K562 (cell line): Measurements from ENCODE around the gene SERPINH1. TPM values are rescaled to one million over a fixed set of nuclear protein-coding genes. Genes with fewer than 3 reads are reported as not detected.

Source experiments
- CHD2 ChIP-seq: IDR thresholded peaks from 2 replicates; pipeline ENCODE4 v1.6.1; 2011; ENCODE audit warnings: low read depth, low read length
- CHD4 ChIP-seq: fragments of 200-600 bp; sonication (generic); IDR thresholded peaks from 3 replicates; pipeline ENCODE4 v1.6.1; 2012; ENCODE audit warnings: low read depth, mild to moderate bottlenecking, mixed read lengths, low read length, inconsistent platforms; ENCODE audit not compliant: insufficient read depth, insufficient replicate concordance, poor library complexity, severe bottlenecking
- DIDO1 ChIP-seq: fragments of 450-650 bp; IDR thresholded peaks from 2 replicates; pipeline ENCODE4 v1.6.1; 2016; ENCODE audit warnings: low read depth, missing biosample characterization, missing genetic modification characterization
- DMBX1 ChIP-seq: fragments of 250-450 bp; sonication (Bioruptor Pico); IDR thresholded peaks from 2 replicates; pipeline ENCODE4 v1.8.0; 2022; ENCODE audit warnings: inconsistent platforms, mild to moderate bottlenecking, moderate library complexity, borderline replicate concordance
- HMG20A ChIP-seq: fragments of 450-650 bp; formaldehyde crosslinking; conservative IDR thresholded peaks from 2 replicates; pipeline ENCODE4 v1.4.0; 2020; ENCODE audit warnings: mild to moderate bottlenecking, mixed read lengths
- MCM3 ChIP-seq: fragments of 450-650 bp; IDR thresholded peaks from 2 replicates; pipeline ENCODE4 v1.6.1; 2016
- RBBP5 ChIP-seq: fragments of 200-600 bp; sonication (generic); IDR thresholded peaks from 2 replicates; pipeline ENCODE4 v1.6.1; 2012; ENCODE audit warnings: borderline replicate concordance, mild to moderate bottlenecking, low read length, control low read depth, inconsistent platforms; ENCODE audit not compliant: insufficient read depth, poor library complexity, severe bottlenecking
- RCOR1 ChIP-seq, 2 experiments: IDR thresholded peaks; 2 replicates each; pipeline ENCODE4 v1.6.1; 2012; ENCODE audit warnings: low read depth in 2 of 2, low read length in 2 of 2, borderline replicate concordance in 1 of 2, improper control_type of control experiment in 1 of 2
- RFX5 ChIP-seq: IDR thresholded peaks from 2 replicates; pipeline ENCODE4 v1.6.1; 2011; ENCODE audit warnings: low read depth, mild to moderate bottlenecking, improper control_type of control experiment, low read length
- SIN3B ChIP-seq: fragments of 450-650 bp; IDR thresholded peaks from 2 replicates; pipeline ENCODE4 v1.6.1; 2017; ENCODE audit warnings: low read depth, mild to moderate bottlenecking, moderate library complexity
- SPI1 ChIP-seq: IDR thresholded peaks from 2 replicates; pipeline ENCODE4 v1.6.1; 2011; ENCODE audit warnings: low read depth, low read length, control low read depth, borderline replicate concordance
- TEAD1 ChIP-seq, 2 experiments: fragments of 450-650 bp in 1 of 2; sonication (generic) in 1 of 2; formaldehyde crosslinking; IDR thresholded peaks; 2 replicates each; pipeline versions ENCODE4 v1.4.0 to v1.8.0; 2020 to 2022; ENCODE audit warnings: mild to moderate bottlenecking in 2 of 2, missing genetic modification reagents in 1 of 2
- ZBTB1 ChIP-seq: sonication (generic); formaldehyde crosslinking; IDR thresholded peaks from 2 replicates; pipeline ENCODE4 v1.8.1; 2023; ENCODE audit warnings: missing genetic modification reagents, low read depth, mild to moderate bottlenecking, borderline replicate concordance
- ZBTB7A ChIP-seq: IDR thresholded peaks from 2 replicates; pipeline ENCODE4 v1.6.1; 2011; ENCODE audit warnings: low read depth, mild to moderate bottlenecking, low read length, moderate library complexity, borderline replicate concordance; ENCODE audit not compliant: control insufficient read depth
- ZC3H8 ChIP-seq: fragments of 450-650 bp; IDR thresholded peaks from 2 replicates; pipeline ENCODE4 v1.6.1; 2017
- ZFP1 ChIP-seq: fragments of 450-650 bp; formaldehyde crosslinking; IDR thresholded peaks from 2 replicates; pipeline ENCODE4 v1.4.0; 2020; ENCODE audit warnings: mild to moderate bottlenecking, mixed read lengths
- ZNF384 ChIP-seq: IDR thresholded peaks from 2 replicates; pipeline ENCODE4 v1.6.1; 2012; ENCODE audit warnings: low read depth, low read length, improper control_type of control experiment
- ZNF41 ChIP-seq: fragments of 250-450 bp; sonication (Bioruptor Pico); conservative IDR thresholded peaks from 2 replicates; pipeline ENCODE4 v1.4.0; 2020; ENCODE audit warnings: mild to moderate bottlenecking
- ZNF445 ChIP-seq: fragments of 250-450 bp; sonication (Bioruptor Pico); IDR thresholded peaks from 2 replicates; pipeline ENCODE4 v1.4.0; 2020; ENCODE audit warnings: low read depth, mild to moderate bottlenecking, moderate library complexity
- polyA plus RNA-seq, 8 experiments: library from polyadenylated mRNA; depleted of rRNA in 4 of 8; stranded (reverse) in 5 of 8; unstranded in 3 of 8; fragments of >200 nt; fragmentation: Nextera tagmentation in 2 of 8; fragmentation: Illumina TruSeq in 1 of 8; extraction: Ambion mirVana in 2 of 8; extraction: Trizol in 1 of 8; gene quantifications; 2 replicates each; pipeline versions ENCODE4 v1.2.1 to v1.2.3, GENCODE V29; 2011 to 2014; ENCODE audit warnings: inconsistent platforms in 1 of 8, missing spikeins in 1 of 8
- total RNA-seq, 7 experiments: library from RNA; depleted of rRNA in 6 of 7; stranded (reverse); fragments of >200 nt in 6 of 7; fragmentation: Illumina TruSeq in 2 of 7; extraction: Trizol in 2 of 7; gene quantifications; 2 replicates each; pipeline versions ENCODE4 v1.2.1 to v1.2.3, GENCODE V29; 2011 to 2021; ENCODE audit warnings: low replicate concordance in 1 of 7
- TF ChIP-seq, protein P1 (sequence below): fragments of 450-650 bp; conservative IDR thresholded peaks from 2 replicates; pipeline ENCODE4 v1.6.1; 2016; ENCODE audit warnings: missing genetic modification characterization, low read depth, mild to moderate bottlenecking, control low read depth, missing compliant biosample characterization
- TF ChIP-seq, protein P2 (sequence below): fragments of 200-800 bp; sonication (Bioruptor generic); IDR thresholded peaks from 2 replicates; pipeline ENCODE4 v1.6.1; 2017; ENCODE audit warnings: missing genetic modification characterization, missing compliant biosample characterization
- TF ChIP-seq, protein P3 (sequence below): fragments of 250-450 bp; sonication (Bioruptor Pico); IDR thresholded peaks from 2 replicates; pipeline ENCODE4 v1.4.0; 2020; ENCODE audit warnings: borderline replicate concordance
- TF ChIP-seq, protein P4 (sequence below): fragments of 450-650 bp; IDR thresholded peaks from 2 replicates; pipeline ENCODE4 v1.6.1; 2016; ENCODE audit warnings: missing biosample characterization, missing genetic modification characterization

The SERPINH1 gene
- total and polyA plus RNA-seq, 9 of the 15 experiments (the other 6 are each of a cell fraction or from before 2014, with no cell fraction given), result 2.8 to 106 (median 67.9) TPM

DNA sequence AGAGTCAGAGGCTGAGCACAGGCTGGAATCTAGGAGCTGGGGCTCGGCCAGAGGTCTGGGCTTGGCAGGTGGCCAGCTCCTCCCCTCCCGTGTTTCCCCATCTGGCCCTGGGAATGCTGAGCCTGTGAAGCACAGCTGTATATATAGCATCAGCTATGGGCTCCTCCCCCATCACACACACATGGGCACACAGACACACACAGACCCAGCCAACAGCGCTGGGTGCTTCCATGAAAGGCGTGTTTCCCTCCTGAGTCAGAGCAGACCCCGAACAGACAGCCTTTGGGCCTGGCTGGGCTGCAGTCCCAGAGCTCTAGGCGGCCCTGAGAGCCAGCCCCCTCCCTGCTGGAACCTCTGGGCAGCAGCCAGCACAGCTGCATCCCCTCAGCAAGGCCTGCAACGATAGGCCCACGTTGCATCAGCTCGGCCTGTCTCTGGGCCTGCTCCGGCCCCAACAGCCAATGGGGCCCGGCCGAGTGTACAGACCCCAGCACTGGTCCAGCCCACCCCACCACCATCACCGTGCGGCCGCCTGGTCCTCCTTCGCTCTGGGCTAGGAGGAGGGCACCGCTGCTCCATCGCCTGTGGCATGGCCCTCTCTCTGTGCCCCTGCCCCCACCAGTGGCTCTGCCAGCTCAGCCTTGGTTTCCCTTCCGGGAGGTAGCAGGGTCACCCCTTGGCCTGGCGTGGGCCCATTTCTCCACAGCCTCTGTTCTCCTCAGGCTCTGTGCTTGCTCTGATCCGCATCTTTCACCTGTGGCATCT lies 7.6 kb upstream of the SERPINH1 start (continued):
- TF ChIP-seq, protein P1, sequence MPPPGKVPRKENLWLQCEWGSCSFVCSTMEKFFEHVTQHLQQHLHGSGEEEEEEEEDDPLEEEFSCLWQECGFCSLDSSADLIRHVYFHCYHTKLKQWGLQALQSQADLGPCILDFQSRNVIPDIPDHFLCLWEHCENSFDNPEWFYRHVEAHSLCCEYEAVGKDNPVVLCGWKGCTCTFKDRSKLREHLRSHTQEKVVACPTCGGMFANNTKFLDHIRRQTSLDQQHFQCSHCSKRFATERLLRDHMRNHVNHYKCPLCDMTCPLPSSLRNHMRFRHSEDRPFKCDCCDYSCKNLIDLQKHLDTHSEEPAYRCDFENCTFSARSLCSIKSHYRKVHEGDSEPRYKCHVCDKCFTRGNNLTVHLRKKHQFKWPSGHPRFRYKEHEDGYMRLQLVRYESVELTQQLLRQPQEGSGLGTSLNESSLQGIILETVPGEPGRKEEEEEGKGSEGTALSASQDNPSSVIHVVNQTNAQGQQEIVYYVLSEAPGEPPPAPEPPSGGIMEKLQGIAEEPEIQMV, result no peak
- no peak for TF ChIP-seq DIDO1 (tag)
- TF ChIP-seq, protein P2, sequence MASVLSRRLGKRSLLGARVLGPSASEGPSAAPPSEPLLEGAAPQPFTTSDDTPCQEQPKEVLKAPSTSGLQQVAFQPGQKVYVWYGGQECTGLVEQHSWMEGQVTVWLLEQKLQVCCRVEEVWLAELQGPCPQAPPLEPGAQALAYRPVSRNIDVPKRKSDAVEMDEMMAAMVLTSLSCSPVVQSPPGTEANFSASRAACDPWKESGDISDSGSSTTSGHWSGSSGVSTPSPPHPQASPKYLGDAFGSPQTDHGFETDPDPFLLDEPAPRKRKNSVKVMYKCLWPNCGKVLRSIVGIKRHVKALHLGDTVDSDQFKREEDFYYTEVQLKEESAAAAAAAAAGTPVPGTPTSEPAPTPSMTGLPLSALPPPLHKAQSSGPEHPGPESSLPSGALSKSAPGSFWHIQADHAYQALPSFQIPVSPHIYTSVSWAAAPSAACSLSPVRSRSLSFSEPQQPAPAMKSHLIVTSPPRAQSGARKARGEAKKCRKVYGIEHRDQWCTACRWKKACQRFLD (CRISPR knock-in tag), result no peak
- peak in 1 of 2 experiments; percentile 59; a peak in 2 of 4 replicates for TF ChIP-seq RCOR1 (IDR thresholded peaks at IDR 0.05; ENCODE audit: borderline replicate concordance in 1 of 2, low read depth in 2 of 2, low read length in 2 of 2)
- TF ChIP-seq ZBTB1 (CRISPR knock-in tag), result no peak
- TF ChIP-seq ZNF384, result no peak
- TF ChIP-seq, protein P3, sequence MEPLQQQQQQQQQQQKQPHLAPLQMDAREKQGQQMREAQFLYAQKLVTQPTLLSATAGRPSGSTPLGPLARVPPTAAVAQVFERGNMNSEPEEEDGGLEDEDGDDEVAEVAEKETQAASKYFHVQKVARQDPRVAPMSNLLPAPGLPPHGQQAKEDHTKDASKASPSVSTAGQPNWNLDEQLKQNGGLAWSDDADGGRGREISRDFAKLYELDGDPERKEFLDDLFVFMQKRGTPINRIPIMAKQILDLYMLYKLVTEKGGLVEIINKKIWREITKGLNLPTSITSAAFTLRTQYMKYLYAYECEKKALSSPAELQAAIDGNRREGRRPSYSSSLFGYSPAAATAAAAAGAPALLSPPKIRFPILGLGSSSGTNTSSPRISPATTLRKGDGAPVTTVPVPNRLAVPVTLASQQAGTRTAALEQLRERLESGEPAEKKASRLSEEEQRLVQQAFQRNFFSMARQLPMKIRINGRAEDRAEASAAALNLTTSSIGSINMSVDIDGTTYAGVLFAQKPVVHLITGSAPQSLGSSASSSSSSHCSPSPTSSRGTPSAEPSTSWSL (CRISPR knock-in tag), result no peak
- no peak for TF ChIP-seq ZNF445 (CRISPR knock-in tag)
- TF ChIP-seq SIN3B, result no peak
- no peak for TF ChIP-seq ZFP1 (CRISPR knock-in tag)
- no peak for TF ChIP-seq TEAD1 (CRISPR knock-in tag; IDR thresholded peaks at IDR 0.05)
- TF ChIP-seq SPI1, result no peak
- no peak for TF ChIP-seq ZNF41 (CRISPR knock-in tag)
- peak; percentile 79 for TF ChIP-seq DMBX1 (CRISPR knock-in tag)
- no peak for TF ChIP-seq MCM3
- no peak for TF ChIP-seq RFX5
- TF ChIP-seq, protein P4, sequence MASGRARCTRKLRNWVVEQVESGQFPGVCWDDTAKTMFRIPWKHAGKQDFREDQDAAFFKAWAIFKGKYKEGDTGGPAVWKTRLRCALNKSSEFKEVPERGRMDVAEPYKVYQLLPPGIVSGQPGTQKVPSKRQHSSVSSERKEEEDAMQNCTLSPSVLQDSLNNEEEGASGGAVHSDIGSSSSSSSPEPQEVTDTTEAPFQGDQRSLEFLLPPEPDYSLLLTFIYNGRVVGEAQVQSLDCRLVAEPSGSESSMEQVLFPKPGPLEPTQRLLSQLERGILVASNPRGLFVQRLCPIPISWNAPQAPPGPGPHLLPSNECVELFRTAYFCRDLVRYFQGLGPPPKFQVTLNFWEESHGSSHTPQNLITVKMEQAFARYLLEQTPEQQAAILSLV (tag), result peak; percentile 82; the same call in 1 of the 2 replicates
- TF ChIP-seq ZC3H8, result no peak
- no peak for TF ChIP-seq HMG20A (CRISPR knock-in tag)
- no peak for TF ChIP-seq CHD2
- TF ChIP-seq ZBTB7A, result no peak
- no peak for TF ChIP-seq CHD4
- no peak for TF ChIP-seq RBBP5
